MM.1S (cell line): ENCODE results near the gene GSS.

Source experiments
- EZH2phosphoT487 ChIP-seq: fragments of 300-600 bp; sonication (generic); IDR thresholded peaks from 2 replicates; pipeline ENCODE4 v1.6.1; 2018; ENCODE audit warnings: antibody characterized with exemption, low read length
- TF ChIP-seq, protein P1 (sequence below): fragments of 300-600 bp; sonication (generic); IDR thresholded peaks from 2 replicates; pipeline ENCODE4 v1.5.1; 2016; ENCODE audit warnings: antibody characterized with exemption, low read length, mixed read lengths

DNA sequence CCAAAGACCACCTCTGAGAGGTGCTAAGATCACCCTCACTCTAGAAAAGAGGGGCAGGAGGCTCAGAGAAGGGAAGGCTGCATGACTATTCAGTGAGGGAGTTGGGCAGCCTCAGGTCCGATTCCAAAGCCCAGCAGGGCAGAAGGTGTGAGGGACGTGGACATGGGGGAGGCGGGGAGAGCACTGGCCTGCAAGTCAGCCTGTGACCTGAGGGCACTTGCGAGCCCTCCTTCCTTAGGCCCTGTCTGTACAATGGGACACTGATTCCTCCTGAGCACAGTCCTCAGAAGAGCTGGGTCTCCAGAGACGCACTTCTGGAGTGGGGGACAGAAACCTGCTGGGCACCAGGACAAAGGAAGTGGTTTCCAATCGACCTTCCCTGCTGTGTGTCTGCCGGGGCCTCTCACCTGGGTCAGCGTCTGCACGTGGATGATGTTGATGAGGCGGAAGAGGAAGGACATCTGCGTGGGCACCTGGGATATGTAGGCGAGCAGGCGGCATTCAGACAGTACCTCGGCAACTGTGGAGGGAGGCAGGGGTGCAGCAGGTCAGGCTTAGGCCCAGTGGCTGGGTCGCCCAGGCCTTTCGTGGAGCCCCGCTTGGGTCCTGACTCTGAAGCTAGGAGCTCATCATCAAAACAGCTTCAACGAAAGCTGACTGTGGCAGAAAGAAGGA is 48.6 kb upstream of the GSS start:
- TF ChIP-seq, protein P1, sequence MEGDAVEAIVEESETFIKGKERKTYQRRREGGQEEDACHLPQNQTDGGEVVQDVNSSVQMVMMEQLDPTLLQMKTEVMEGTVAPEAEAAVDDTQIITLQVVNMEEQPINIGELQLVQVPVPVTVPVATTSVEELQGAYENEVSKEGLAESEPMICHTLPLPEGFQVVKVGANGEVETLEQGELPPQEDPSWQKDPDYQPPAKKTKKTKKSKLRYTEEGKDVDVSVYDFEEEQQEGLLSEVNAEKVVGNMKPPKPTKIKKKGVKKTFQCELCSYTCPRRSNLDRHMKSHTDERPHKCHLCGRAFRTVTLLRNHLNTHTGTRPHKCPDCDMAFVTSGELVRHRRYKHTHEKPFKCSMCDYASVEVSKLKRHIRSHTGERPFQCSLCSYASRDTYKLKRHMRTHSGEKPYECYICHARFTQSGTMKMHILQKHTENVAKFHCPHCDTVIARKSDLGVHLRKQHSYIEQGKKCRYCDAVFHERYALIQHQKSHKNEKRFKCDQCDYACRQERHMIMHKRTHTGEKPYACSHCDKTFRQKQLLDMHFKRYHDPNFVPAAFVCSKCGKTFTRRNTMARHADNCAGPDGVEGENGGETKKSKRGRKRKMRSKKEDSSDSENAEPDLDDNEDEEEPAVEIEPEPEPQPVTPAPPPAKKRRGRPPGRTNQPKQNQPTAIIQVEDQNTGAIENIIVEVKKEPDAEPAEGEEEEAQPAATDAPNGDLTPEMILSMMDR: no peak
- no peak for TF ChIP-seq EZH2phosphoT487
